ENCODE results near the gene NETO1.

The NETO1 gene

DNA sequence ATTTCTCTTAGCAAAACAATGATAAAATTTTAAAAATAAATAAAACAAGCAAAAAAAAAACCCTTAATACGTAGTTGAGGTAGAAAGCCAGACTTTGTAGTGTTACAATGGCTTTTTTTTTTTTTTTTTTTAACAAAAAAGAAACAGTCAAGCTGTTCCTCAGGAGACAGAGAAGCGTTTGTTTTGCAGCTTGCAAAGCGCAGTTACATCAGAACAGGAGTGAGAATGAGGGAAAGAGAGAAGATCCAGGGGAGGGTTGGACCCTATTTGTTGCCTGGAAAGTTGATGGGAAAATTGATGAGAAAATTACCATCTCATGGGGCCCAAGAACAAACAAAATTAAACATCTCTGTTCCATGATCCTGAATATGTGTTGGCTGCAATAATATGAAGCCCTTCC is 146.5 kb downstream of the NETO1 start:
- DNase-seq, result no peak

DNA sequence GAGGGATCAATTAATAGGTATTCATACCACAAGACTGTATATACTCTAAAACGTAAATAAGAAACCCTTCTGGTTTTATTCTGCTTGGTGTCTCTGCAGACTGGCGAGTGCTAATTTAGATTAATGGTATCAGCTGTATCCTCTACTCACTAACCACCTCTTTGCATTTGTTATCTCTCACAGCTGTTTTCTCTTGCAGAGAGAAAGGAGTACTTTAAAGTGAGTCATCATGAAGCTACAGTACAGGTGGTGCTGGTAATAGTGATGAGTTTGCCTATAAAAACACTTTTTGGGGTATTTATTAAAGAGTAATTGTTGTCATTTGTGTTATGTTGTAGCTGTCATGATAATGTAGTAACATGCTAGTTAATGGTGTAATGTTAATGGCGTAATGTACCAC is 147.7 kb downstream of the NETO1 start:
- DNase-seq, result no peak

DNA sequence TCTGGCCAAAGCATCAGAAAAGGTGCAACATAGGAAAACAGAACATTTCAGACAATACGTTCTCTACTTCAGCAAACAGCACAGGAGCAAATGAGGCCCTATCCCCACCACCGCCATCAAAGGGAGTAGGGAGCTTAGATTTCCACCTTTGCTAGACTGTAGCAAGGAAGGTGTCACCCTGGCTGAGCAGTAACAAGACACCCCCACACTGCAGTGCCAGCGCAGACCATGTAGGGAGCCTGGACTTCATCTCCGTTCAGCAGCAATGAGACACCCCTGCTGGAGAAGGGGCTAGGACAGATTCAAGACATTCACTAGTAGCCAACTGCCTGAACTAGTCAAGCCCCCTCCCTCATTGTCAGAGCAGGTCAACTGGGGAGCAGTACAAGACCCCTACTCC is 163.6 kb downstream of the NETO1 start:
- no peak for DNase-seq

DNA sequence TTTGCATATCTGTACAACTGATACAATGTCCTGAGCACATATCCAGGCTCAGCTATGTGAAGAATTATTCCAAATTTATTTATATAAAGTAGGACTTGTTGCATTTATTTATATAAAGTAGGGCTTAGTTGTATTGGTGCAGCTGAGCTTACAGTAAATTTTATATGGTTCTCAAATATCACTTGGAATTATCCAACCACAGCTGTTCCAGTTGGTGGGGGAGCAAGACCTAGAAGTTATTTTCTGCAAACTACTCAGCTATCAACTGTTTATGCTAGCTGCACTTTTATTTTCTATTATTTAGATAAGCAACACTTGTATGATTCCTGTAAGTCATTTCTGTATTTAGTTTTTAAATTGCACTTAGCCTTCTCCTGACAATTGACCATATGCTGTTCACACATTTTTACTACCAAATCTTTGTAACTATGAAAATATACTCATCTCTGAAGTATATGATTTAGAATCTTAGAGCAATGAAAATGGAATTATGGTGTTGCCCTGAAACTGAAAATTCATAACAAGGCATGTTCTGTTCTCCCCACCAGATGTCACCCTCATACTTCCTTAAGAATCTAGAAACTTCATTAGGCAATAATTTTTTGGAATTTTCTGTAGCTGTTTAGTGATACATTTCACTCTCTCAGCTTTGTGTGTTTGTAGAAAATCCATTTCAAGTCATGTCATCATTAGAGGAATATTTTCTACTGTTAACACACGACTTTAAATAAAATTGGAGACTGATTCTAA is 166.7 kb downstream of the NETO1 start:
- peak; percentile 46 for DNase-seq

DNA sequence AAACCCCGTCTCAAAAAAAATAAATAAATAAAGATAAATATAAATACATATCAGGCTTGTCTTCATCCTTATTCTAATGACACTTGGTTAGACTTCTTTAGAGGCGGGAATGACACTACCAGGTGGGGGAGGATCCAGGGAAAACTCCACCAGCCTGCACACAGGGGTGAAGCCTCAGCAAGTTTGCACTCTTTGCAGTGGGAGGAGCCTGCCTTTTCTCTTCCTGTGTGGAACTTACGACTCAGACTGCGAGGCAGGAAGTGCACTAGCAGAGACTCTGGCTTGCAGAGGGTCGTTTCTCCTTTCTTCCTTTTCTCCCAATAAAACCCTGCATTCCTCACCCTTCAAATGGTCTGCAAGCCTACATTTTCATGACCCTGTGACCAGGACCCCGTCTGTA is 170.1 kb downstream of the NETO1 start:
- no peak for DNase-seq

DNA sequence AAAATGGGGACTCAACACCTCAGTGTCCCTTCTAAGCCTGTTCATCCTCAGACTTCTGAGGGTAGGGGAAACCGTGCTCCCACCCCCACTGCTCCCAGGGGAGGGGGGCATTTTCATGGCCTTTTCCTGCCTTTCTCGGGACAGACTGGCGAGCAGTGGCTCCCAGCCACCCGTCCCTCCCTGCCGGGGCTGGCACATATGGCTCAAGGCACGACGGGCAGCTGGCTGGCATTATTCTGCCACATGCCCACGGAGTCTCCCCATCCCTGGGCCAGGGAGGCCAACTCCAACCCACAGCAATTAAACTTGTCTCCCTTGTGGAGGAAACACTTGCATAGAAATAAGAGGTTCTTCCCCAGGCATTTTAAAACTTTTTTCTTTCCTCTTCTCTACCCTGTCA is 175.2 kb downstream of the NETO1 start:
- peak; percentile 39 for DNase-seq
